Measurements from ENCODE around the gene PLK2. TPM values are rescaled to one million over a fixed set of nuclear protein-coding genes. Genes with fewer than 3 reads are reported as not detected.

Gene PLK2
- total and polyA plus RNA-seq, 9 donors: 14.7 to 310 (median 41.1) TPM

- 91 to 96% (median 96%) methylated on average over 3 of the region's 3 CpGs for WGBS, 3 donors
- no peak for DNase-seq
- H3K36me3 ChIP-seq: no peaks in the 10 kb centered on the region
- no peaks in the 10 kb centered on the region for H3K9me3 ChIP-seq
- no peaks in the 10 kb centered on the region for H3K4me1 ChIP-seq (ENCODE audit: insufficient read depth)
- H3K27me3 ChIP-seq: no peaks in the 10 kb centered on the region
- intact Hi-C loops (cut with DNase I): no loop called here
- H3K4me3 ChIP-seq: no peak overlapping the region
- no peak overlapping the region for H3K27ac ChIP-seq
- no peak for TF ChIP-seq EP300 (IDR thresholded peaks at IDR 0.05)
These were observed 22.2 kb downstream of the PLK2 start for GRCh38 chr5:58437661-58438060.

GRCh38 chr5:58431832-58432231, 28.1 kb downstream of the PLK2 start:
- no peaks in the 10 kb centered on the region for H3K36me3 ChIP-seq
- no peaks in the 10 kb centered on the region for H3K27me3 ChIP-seq
- 66 to 77% (median 71%) methylated on average over 2 of the region's 2 CpGs for WGBS, 3 donors
- DNase-seq: no peak
- no peak for TF ChIP-seq POLR2A (IDR thresholded peaks at IDR 0.05)
- TF ChIP-seq CTCF (IDR thresholded peaks at IDR 0.05): no peak
- TF ChIP-seq EP300 (IDR thresholded peaks at IDR 0.05): no peak
- no peaks in the 10 kb centered on the region for H3K9me3 ChIP-seq
- intact Hi-C loops (cut with DNase I): no loop called here
- no peaks in the 10 kb centered on the region for H3K4me1 ChIP-seq (ENCODE audit: insufficient read depth)
- H3K4me3 ChIP-seq: no peak overlapping the region
- H3K27ac ChIP-seq: no peak overlapping the region

GRCh38 chr5:58412932-58413331, 47.0 kb downstream of the PLK2 start:
- H3K27me3 ChIP-seq: no peaks in the 10 kb centered on the region
- no peaks in the 10 kb centered on the region for H3K9me3 ChIP-seq
- no peak overlapping the region for H3K4me3 ChIP-seq
- TF ChIP-seq POLR2A (IDR thresholded peaks at IDR 0.05): no peak
- no peak for TF ChIP-seq EP300 (IDR thresholded peaks at IDR 0.05)
- H3K4me1 ChIP-seq (ENCODE audit: insufficient read depth): no peaks in the 10 kb centered on the region
- H3K27ac ChIP-seq: no peak overlapping the region
- WGBS, 3 donors: 73 to 88% (median 86%) methylated on average over 1 of the region's 1 CpG
- no peak for DNase-seq
- intact Hi-C loops (cut with DNase I): no loop called here
- H3K36me3 ChIP-seq: no peaks in the 10 kb centered on the region

GRCh38 chr5:58412081-58412480, 47.8 kb downstream of the PLK2 start:
- WGBS, 3 donors: 72 to 80% (median 74%) methylated on average over 2 of the region's 2 CpGs

GRCh38 chr5:58411372-58411771, 48.5 kb downstream of the PLK2 start:
- H3K27ac ChIP-seq: no peak overlapping the region
- no peaks in the 10 kb centered on the region for H3K4me1 ChIP-seq (ENCODE audit: insufficient read depth)
- H3K36me3 ChIP-seq: no peaks in the 10 kb centered on the region
- no peaks in the 10 kb centered on the region for H3K27me3 ChIP-seq
- intact Hi-C loops (cut with DNase I): no loop called here
- H3K9me3 ChIP-seq: no peaks in the 10 kb centered on the region
- no peak for TF ChIP-seq POLR2A (IDR thresholded peaks at IDR 0.05)
- TF ChIP-seq CTCF (IDR thresholded peaks at IDR 0.05): no peak
- no peak for TF ChIP-seq EP300 (IDR thresholded peaks at IDR 0.05)
- 22 to 47% (median 28%) methylated on average over 1 of the region's 1 CpG for WGBS, 3 donors
- no peak for DNase-seq
- no peak overlapping the region for H3K4me3 ChIP-seq

More at GRCh38 chr5:58412081-58412480, 47.8 kb downstream of the PLK2 start:
- Histone ChIP-seq H3K27me3 (no peaks in the 10 kb centered on the region), H3K4me3 (no peak overlapping the region), H3K9me3 (no peaks in the 10 kb centered on the region), H3K36me3 (no peaks in the 10 kb centered on the region), H3K4me1 (ENCODE audit: insufficient read depth) (no peaks in the 10 kb centered on the region), H3K27ac (no peak overlapping the region)
- intact Hi-C loops (cut with DNase I): no loop called here
- DNase-seq: no peak
- TF ChIP-seq POLR2A (IDR thresholded peaks at IDR 0.05) (no peak), EP300 (IDR thresholded peaks at IDR 0.05) (no peak), CTCF (IDR thresholded peaks at IDR 0.05) (no peak)
